Body of pancreas (tissue), 4 donors: ENCODE results near the gene MFSD8. TPM values are rescaled to one million over a fixed set of nuclear protein-coding genes. Genes with fewer than 3 reads are reported as not detected.

Experiments used
- ATAC-seq: fragments of 150-250 bp; one replicate; pipeline ENCODE4 v1.9.1; 2016
- DNase-seq, 4 donors: peaks; one replicate each; pipeline ENCODE4 v3.0.0-alpha.2; 2019
- H3K27ac ChIP-seq, 4 donors: fragments of 200-600 bp; sonication (generic); 1 replicate in 3 of 4; 2 replicates in 1 of 4; pipeline versions ENCODE4 v1.5.1 to v1.6.1; 2016 to 2019; ENCODE audit warnings: mild to moderate bottlenecking in 1 of 4, mixed read lengths in 1 of 4, moderate library complexity in 1 of 4
- H3K27me3 ChIP-seq, 2 donors: fragments of 200-600 bp; sonication (generic); one replicate each; pipeline ENCODE4 v1.6.0; 2016; ENCODE audit warnings: mild to moderate bottlenecking in 1 of 2
- H3K36me3 ChIP-seq, 2 donors: fragments of 200-600 bp; sonication (generic); replicated peaks in 1 of 2; 2 replicates each; pipeline ENCODE4 v1.5.1; 2016; ENCODE audit warnings: low read depth in 2 of 2; ENCODE audit not compliant: insufficient read depth in 1 of 2
- H3K4me1 ChIP-seq: fragments of 200-600 bp; sonication (generic); one replicate; pipeline ENCODE4 v1.6.0; 2016
- H3K4me3 ChIP-seq, 2 donors: fragments of 200-600 bp; sonication (generic); 1 replicate in 1 of 2; 2 replicates in 1 of 2; pipeline ENCODE4 v1.5.1; 2016 to 2019
- H3K9me3 ChIP-seq, 3 donors: fragments of 200-600 bp; sonication (generic); 1 replicate in 2 of 3; 2 replicates in 1 of 3; pipeline ENCODE4 v1.5.1; 2016
- CTCF ChIP-seq, 7 experiments: fragments of 450-650 bp in 4 of 7; fragments of 200-600 bp in 3 of 7; sonication (generic) in 3 of 7; IDR thresholded peaks; one replicate each; pipeline ENCODE4 v1.5.1; 2016 to 2019; ENCODE audit warnings: antibody characterized with exemption in 7 of 7
- POLR2A ChIP-seq, 3 donors: fragments of 450-650 bp; IDR thresholded peaks; one replicate each; pipeline ENCODE4 v1.6.1; 2016; ENCODE audit warnings: antibody characterized with exemption in 3 of 3, mild to moderate bottlenecking in 2 of 3
- WGBS, 2 donors: methylation state at CpG; one replicate each; pipeline ENCODE4 v1.1.5; 2017; 5-methylcytosine and 5-hydroxymethylcytosine counted together
- intact Hi-C: fragments of 100-400 bp; cut with DNase I; formaldehyde crosslinking; loops from one replicate; pipeline ENCODE4 v1.15.1; 2023
- small RNA-seq: library from RNA; depleted of rRNA; stranded (forward); fragments of <200 nt; gene quantifications from one replicate; pipeline ENCODE3, GENCODE V24; 2016
- total RNA-seq, 2 donors: library from RNA; depleted of rRNA; stranded (reverse); fragments of >200 nt; gene quantifications; one replicate each; pipeline ENCODE4 v1.1.0, GENCODE V29; 2016

MFSD8 gene
- total RNA-seq, 2 donors from 2014 or later, result 12.5 to 27.0 TPM

GRCh38 chr4:127875791-127876190, 89.2 kb downstream of the MFSD8 start:
- Histone ChIP-seq H3K4me1 (peaks cover 5% of the 10 kb centered on the region), H3K36me3 (no peaks in the 10 kb centered on the region), H3K27me3 (no peaks in the 10 kb centered on the region), H3K27ac (no peak overlapping the region), H3K9me3 (no peaks in the 10 kb centered on the region), H3K4me3 (no peak overlapping the region)
- intact Hi-C loops, result no loop called here
- TF ChIP-seq CTCF (IDR thresholded peaks at IDR 0.05) (no peak), POLR2A (IDR thresholded peaks at IDR 0.05) (no peak)
- DNase-seq, result no peak
- no peak for ATAC-seq

GRCh38 chr4:127870688-127871087, 94.3 kb downstream of the MFSD8 start:
- 65 to 74% methylated on average over 3 of the region's 3 CpGs for WGBS, 2 donors
- no peak for DNase-seq

GRCh38 chr4:127870281-127870680, 94.7 kb downstream of the MFSD8 start:
- no peaks in the 10 kb centered on the region for H3K36me3 ChIP-seq
- no peaks in the 10 kb centered on the region for H3K4me1 ChIP-seq
- TF ChIP-seq POLR2A (IDR thresholded peaks at IDR 0.05) (no peak), CTCF (IDR thresholded peaks at IDR 0.05) (no peak)
- H3K27me3 ChIP-seq, result no peaks in the 10 kb centered on the region
- no peak overlapping the region for H3K27ac ChIP-seq
- no peaks in the 10 kb centered on the region for H3K9me3 ChIP-seq
- DNase-seq (no peak), ATAC-seq (no peak)
- H3K4me3 ChIP-seq, result no peak overlapping the region
- intact Hi-C loops, result no loop called here

More at GRCh38 chr4:127870688-127871087, 94.3 kb downstream of the MFSD8 start:
- Histone ChIP-seq H3K27me3 (no peaks in the 10 kb centered on the region), H3K4me3 (no peak overlapping the region), H3K27ac (no peak overlapping the region), H3K36me3 (no peaks in the 10 kb centered on the region), H3K9me3 (no peaks in the 10 kb centered on the region), H3K4me1 (no peaks in the 10 kb centered on the region)
- no peak for TF ChIP-seq CTCF (IDR thresholded peaks at IDR 0.05)
- no peak for TF ChIP-seq POLR2A (IDR thresholded peaks at IDR 0.05)
- intact Hi-C loops, result no loop called here
- ATAC-seq, result no peak

- intact Hi-C loops, result no loop called here
- no peak for DNase-seq
- no peaks in the 10 kb centered on the region for H3K9me3 ChIP-seq
- WGBS, 2 donors, result 95 to 97% methylated on average over 2 of the region's 2 CpGs
- H3K27me3 ChIP-seq, result no peaks in the 10 kb centered on the region
- H3K36me3 ChIP-seq, result no peaks in the 10 kb centered on the region
- no peaks in the 10 kb centered on the region for H3K4me1 ChIP-seq
- TF ChIP-seq POLR2A (IDR thresholded peaks at IDR 0.05) (no peak), CTCF (IDR thresholded peaks at IDR 0.05) (no peak)
- no peak for ATAC-seq
- H3K27ac ChIP-seq, result no peak overlapping the region
- H3K4me3 ChIP-seq, result no peak overlapping the region
These were observed 96.8 kb downstream of the MFSD8 start for GRCh38 chr4:127868196-127868595.

Small RNAs within 50 kb of the gene (small RNA-seq; reads per million reads assigned to genes)
- not detected for gene RNU6-583P

Other genes starting within 250 kb of the MFSD8 start
- not detected for gene SLC25A31, start 234.8 kb downstream of the MFSD8 start, total RNA-seq
- gene HSPA4L, start 182.9 kb downstream of the MFSD8 start, total RNA-seq, result 1 to 10 TPM; 3.6 to 9.6 TPM
- 1 to 10 TPM in 1 of 2 donors, not detected in 1; 1.8 TPM for gene PLK4, start 84.3 kb downstream of the MFSD8 start, total RNA-seq
- 10 to 100 TPM; 10.1 to 10.5 TPM for gene ABHD18, start 233 bp upstream of the MFSD8 start, total RNA-seq
- gene LARP1B, start 96.1 kb upstream of the MFSD8 start, total RNA-seq, result 10 to 100 TPM; 49.8 to 79.8 TPM